ENCODE measurements around the gene GPSM1.
A peak's percentile ranks its signal among the peaks of the same experiment; 100 is the strongest.

Gene GPSM1

DNA sequence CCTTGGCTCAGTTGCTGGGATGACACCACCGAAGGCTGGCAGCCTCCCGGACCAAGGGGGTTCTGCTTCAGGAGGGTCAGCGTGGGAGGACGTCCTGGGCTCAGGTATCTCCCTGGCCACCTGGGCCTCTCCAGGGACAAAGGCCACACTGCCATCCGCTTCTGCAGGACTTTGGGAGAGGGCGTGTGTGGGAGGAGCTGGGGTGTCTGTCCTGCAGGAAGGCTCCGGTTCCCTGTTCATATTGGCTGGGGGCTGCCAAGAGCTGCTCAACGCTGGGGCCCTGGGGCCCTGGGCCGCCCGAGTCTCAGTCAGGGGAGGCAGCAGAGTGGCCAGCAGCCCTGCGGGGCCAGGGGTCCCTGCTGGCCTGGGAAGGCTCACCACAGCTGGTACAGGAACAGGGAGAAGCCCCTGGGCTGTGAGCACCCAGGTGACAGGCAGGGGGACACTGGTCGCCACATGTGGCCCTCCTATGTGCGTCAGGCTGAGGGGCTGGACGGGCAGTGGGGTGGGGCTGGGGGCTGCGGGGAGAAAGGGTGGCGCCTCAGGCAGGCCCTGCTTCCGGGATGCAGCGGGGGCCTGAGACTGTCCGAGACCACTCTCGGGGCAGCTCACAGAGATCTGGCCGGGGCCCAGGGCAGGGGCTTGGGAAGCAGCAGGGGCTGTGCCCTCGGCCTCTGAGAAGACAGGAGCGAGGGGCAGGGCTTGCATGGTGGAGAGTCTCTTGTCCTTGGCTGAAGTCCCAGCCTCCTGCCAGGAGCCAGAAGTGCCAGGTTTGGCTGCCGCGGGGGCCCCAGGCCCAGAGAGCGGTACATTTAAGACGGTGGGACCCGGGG, 51.0 kb downstream of the GPSM1 start:
- Histone ChIP-seq H3K27me3 (ENCODE audit: insufficient read depth, poor library complexity, severe bottlenecking) (no peaks in the 10 kb centered on the region), H3K4me3 (replicated peaks; ENCODE audit: insufficient read depth, low read length) (peak overlapping the region; percentile 24), H3K27ac (replicated peaks) (peak overlapping the region; percentile 88)
- DNase-seq (ENCODE audit: low read depth in 1 of 2, low spot score in 1 of 2): no peak
- TF ChIP-seq, protein P1, sequence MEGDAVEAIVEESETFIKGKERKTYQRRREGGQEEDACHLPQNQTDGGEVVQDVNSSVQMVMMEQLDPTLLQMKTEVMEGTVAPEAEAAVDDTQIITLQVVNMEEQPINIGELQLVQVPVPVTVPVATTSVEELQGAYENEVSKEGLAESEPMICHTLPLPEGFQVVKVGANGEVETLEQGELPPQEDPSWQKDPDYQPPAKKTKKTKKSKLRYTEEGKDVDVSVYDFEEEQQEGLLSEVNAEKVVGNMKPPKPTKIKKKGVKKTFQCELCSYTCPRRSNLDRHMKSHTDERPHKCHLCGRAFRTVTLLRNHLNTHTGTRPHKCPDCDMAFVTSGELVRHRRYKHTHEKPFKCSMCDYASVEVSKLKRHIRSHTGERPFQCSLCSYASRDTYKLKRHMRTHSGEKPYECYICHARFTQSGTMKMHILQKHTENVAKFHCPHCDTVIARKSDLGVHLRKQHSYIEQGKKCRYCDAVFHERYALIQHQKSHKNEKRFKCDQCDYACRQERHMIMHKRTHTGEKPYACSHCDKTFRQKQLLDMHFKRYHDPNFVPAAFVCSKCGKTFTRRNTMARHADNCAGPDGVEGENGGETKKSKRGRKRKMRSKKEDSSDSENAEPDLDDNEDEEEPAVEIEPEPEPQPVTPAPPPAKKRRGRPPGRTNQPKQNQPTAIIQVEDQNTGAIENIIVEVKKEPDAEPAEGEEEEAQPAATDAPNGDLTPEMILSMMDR (IDR thresholded peaks at IDR 0.05; ENCODE audit: insufficient read depth, low read length): no peak
- TF ChIP-seq POLR2AphosphoS5 (IDR thresholded peaks at IDR 0.05; ENCODE audit: low read depth): peak; percentile 1; the same call in 1 of the 2 replicates
- TF ChIP-seq SPI1 (IDR thresholded peaks at IDR 0.05; ENCODE audit: borderline replicate concordance, low read depth): no peak
- TF ChIP-seq, protein P2, sequence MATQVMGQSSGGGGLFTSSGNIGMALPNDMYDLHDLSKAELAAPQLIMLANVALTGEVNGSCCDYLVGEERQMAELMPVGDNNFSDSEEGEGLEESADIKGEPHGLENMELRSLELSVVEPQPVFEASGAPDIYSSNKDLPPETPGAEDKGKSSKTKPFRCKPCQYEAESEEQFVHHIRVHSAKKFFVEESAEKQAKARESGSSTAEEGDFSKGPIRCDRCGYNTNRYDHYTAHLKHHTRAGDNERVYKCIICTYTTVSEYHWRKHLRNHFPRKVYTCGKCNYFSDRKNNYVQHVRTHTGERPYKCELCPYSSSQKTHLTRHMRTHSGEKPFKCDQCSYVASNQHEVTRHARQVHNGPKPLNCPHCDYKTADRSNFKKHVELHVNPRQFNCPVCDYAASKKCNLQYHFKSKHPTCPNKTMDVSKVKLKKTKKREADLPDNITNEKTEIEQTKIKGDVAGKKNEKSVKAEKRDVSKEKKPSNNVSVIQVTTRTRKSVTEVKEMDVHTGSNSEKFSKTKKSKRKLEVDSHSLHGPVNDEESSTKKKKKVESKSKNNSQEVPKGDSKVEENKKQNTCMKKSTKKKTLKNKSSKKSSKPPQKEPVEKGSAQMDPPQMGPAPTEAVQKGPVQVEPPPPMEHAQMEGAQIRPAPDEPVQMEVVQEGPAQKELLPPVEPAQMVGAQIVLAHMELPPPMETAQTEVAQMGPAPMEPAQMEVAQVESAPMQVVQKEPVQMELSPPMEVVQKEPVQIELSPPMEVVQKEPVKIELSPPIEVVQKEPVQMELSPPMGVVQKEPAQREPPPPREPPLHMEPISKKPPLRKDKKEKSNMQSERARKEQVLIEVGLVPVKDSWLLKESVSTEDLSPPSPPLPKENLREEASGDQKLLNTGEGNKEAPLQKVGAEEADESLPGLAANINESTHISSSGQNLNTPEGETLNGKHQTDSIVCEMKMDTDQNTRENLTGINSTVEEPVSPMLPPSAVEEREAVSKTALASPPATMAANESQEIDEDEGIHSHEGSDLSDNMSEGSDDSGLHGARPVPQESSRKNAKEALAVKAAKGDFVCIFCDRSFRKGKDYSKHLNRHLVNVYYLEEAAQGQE (IDR thresholded peaks at IDR 0.05; ENCODE audit: insufficient replicate concordance, low read depth): no peak
- no peak for TF ChIP-seq GABPA (IDR thresholded peaks at IDR 0.05; ENCODE audit: low read depth)

DNA sequence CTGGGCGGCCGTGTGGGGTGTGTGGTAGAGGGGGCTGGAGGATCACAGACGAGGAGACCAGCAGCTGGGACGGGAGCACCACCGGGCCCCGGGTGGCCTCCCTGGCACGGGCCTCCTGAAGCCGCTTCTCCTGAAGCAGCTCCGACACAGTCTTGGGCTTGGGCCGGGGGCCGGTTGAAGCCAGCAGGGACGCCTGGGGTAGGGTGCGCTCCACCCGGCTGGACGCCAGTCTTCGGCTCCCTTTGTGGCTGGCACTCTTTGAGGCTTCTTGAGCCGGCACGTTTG, 51.6 kb downstream of the GPSM1 start:
- no peak overlapping the region for H3K4me3 ChIP-seq (replicated peaks; ENCODE audit: insufficient read depth, low read length)
- H3K27me3 ChIP-seq (ENCODE audit: insufficient read depth, poor library complexity, severe bottlenecking): no peaks in the 10 kb centered on the region
- DNase-seq (ENCODE audit: low read depth in 1 of 2, low spot score in 1 of 2): no peak
- H3K27ac ChIP-seq (replicated peaks): no peak overlapping the region; the same call in none of the 2 replicates
- TF ChIP-seq POLR2AphosphoS5 (IDR thresholded peaks at IDR 0.05; ENCODE audit: low read depth) (no peak), SPI1 (IDR thresholded peaks at IDR 0.05; ENCODE audit: borderline replicate concordance, low read depth) (no peak), GABPA (IDR thresholded peaks at IDR 0.05; ENCODE audit: low read depth) (no peak)
- TF ChIP-seq, protein P2 (IDR thresholded peaks at IDR 0.05; ENCODE audit: insufficient replicate concordance, low read depth): no peak
- TF ChIP-seq, protein P1 (IDR thresholded peaks at IDR 0.05; ENCODE audit: insufficient read depth, low read length): no peak

DNA sequence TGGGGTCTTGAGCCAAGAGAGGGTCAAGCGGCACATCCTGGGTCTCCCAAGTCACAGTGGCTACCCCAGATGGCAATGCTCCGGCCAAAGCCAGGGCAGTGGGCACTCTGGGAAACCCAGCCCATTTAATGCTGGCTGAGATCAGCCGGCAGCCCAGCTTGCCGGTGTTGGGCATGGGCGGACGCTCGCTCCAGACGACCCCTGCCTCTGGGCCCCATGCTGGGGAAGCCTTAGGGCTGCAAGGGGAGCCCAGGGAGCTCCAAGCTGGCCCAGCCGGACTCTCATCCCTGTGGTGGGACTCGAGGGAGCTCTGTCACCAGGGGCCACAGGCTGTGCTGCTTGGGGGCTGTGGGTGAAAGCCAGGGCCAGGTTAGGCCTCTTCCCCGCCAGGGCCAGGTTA, 52.1 kb downstream of the GPSM1 start:
- no peak overlapping the region for H3K27ac ChIP-seq (replicated peaks)
- TF ChIP-seq, protein P2 (IDR thresholded peaks at IDR 0.05; ENCODE audit: insufficient replicate concordance, low read depth): no peak
- TF ChIP-seq GABPA (IDR thresholded peaks at IDR 0.05; ENCODE audit: low read depth): no peak
- TF ChIP-seq POLR2AphosphoS5 (IDR thresholded peaks at IDR 0.05; ENCODE audit: low read depth): no peak; the same call in 1 of the 2 replicates
- TF ChIP-seq SPI1 (IDR thresholded peaks at IDR 0.05; ENCODE audit: borderline replicate concordance, low read depth): no peak
- TF ChIP-seq, protein P1 (IDR thresholded peaks at IDR 0.05; ENCODE audit: insufficient read depth, low read length): no peak
- H3K27me3 ChIP-seq (ENCODE audit: insufficient read depth, poor library complexity, severe bottlenecking): no peaks in the 10 kb centered on the region
- no peak for DNase-seq (ENCODE audit: low read depth in 1 of 2, low spot score in 1 of 2)
- no peak overlapping the region for H3K4me3 ChIP-seq (replicated peaks; ENCODE audit: insufficient read depth, low read length)

Measured in HL-60 (cell line).